HepG2 (cell line): ENCODE measurements around the gene ZNF503. TPM values are rescaled to one million over a fixed set of nuclear protein-coding genes. Genes with fewer than 3 reads are reported as not detected.

ENCODE experiments used
- AHR ChIP-seq: IDR thresholded peaks from 2 replicates; pipeline ENCODE4 v1.6.1; 2018; ENCODE audit warnings: missing genetic modification reagents, missing compliant biosample characterization
- BHLHE40 ChIP-seq: IDR thresholded peaks from 2 replicates; pipeline ENCODE4 v1.6.1; 2011; ENCODE audit warnings: low read length, improper control_type of control experiment
- FIP1L1 ChIP-seq: fragments of 200-400 bp; formaldehyde crosslinking; IDR thresholded peaks from 2 replicates; pipeline ENCODE4 v1.6.1; 2018; ENCODE audit warnings: low read depth, mild to moderate bottlenecking, low read length, moderate library complexity, borderline replicate concordance; ENCODE audit not compliant: insufficient read depth
- NBN ChIP-seq: fragments of 450-650 bp; conservative IDR thresholded peaks from 2 replicates; pipeline ENCODE4 v1.6.1; 2017
- NCOA2 ChIP-seq: sonication (generic); formaldehyde crosslinking; IDR thresholded peaks from 2 replicates; pipeline ENCODE4 v1.8.0; 2022; ENCODE audit warnings: inconsistent platforms
- PTBP1 ChIP-seq: fragments of 200-400 bp; formaldehyde crosslinking; IDR thresholded peaks from 2 replicates; pipeline ENCODE4 v1.6.1; 2018; ENCODE audit warnings: low read length, low read depth; ENCODE audit not compliant: poor library complexity, severe bottlenecking
- SMC3 ChIP-seq: IDR thresholded peaks from 2 replicates; pipeline ENCODE4 v1.6.1; 2011; ENCODE audit warnings: low read length, improper control_type of control experiment
- ZBTB2 ChIP-seq: sonication (generic); formaldehyde crosslinking; IDR thresholded peaks from 2 replicates; pipeline ENCODE4 v1.8.0; 2022; ENCODE audit warnings: low read depth, missing genetic modification reagents
- ZBTB40 ChIP-seq, 2 experiments: fragments of 450-650 bp in 1 of 2; sonication (generic) in 1 of 2; formaldehyde crosslinking in 1 of 2; IDR thresholded peaks; 2 replicates each; pipeline versions ENCODE4 v1.6.1 to v1.8.0; 2016 to 2022; ENCODE audit warnings: antibody characterized with exemption in 1 of 2, mild to moderate bottlenecking in 1 of 2, missing genetic modification reagents in 1 of 2
- ZNF101 ChIP-seq: sonication (generic); formaldehyde crosslinking; IDR thresholded peaks from 2 replicates; pipeline ENCODE4 v1.4.0; 2020; ENCODE audit warnings: mild to moderate bottlenecking, low read depth, missing genetic modification reagents, borderline replicate concordance
- ZNF503 ChIP-seq: sonication (generic); formaldehyde crosslinking; IDR thresholded peaks from 2 replicates; pipeline ENCODE4 v1.4.0; 2020; ENCODE audit warnings: missing genetic modification reagents
- ZNF749 ChIP-seq: sonication (generic); formaldehyde crosslinking; IDR thresholded peaks from 2 replicates; pipeline ENCODE4 v1.8.0; 2022; ENCODE audit warnings: mild to moderate bottlenecking, missing genetic modification reagents, moderate library complexity, borderline replicate concordance
- polyA plus RNA-seq, 8 experiments: library from polyadenylated mRNA; depleted of rRNA in 3 of 8; stranded (reverse) in 7 of 8; unstranded in 1 of 8; fragments of >200 nt; fragmentation: Illumina TruSeq in 4 of 8; extraction: Trizol in 4 of 8; gene quantifications; 2 replicates each; pipeline versions ENCODE4 v1.2.1 to v1.2.3, GENCODE V29; 2011 to 2016; ENCODE audit warnings: low read depth in 4 of 8, missing spikeins in 1 of 8, mixed read lengths in 1 of 8; ENCODE audit not compliant: insufficient read depth in 1 of 8
- total RNA-seq, 5 experiments: library from RNA; depleted of rRNA; stranded (reverse); fragments of >200 nt; fragmentation: Illumina TruSeq; extraction: Trizol; gene quantifications; 2 replicates each; pipeline ENCODE4 v1.2.3, GENCODE V29; 2016; ENCODE audit warnings: low read depth in 1 of 5

Gene ZNF503
- total and polyA plus RNA-seq, 2 of the 13 experiments (the other 11 are each of a cell fraction or from before 2014, with no cell fraction given), result 2.7 to 8.3 TPM

GRCh38 chr10:75430000-75430763 is 28.6 kb upstream of the ZNF503 start (continued):
- TF ChIP-seq ZBTB40 (IDR thresholded peaks at IDR 0.05) (no peak), ZBTB40 (CRISPR knock-in tag; IDR thresholded peaks at IDR 0.05) (0 out of 2 replicates have a peak, but pooled peaks have one; percentile 31), PTBP1 (no peak), NBN (no peak), BHLHE40 (no peak), ZBTB2 (CRISPR knock-in tag) (0 out of 2 replicates have a peak, but pooled peaks have one; percentile 7), ZNF101 (CRISPR knock-in tag) (0 out of 2 replicates have a peak, but pooled peaks have one; percentile 46), NCOA2 (CRISPR knock-in tag) (peak; percentile 99), FIP1L1 (no peak), ZNF749 (CRISPR knock-in tag) (no peak), SMC3 (peak; percentile 1; the same call in 1 of the 2 replicates), AHR (CRISPR knock-in tag) (no peak; the same call in 1 of the 2 replicates), ZNF503 (CRISPR knock-in tag) (peak; percentile 98)
